Measurements from ENCODE around the gene C19orf12.

DNA sequence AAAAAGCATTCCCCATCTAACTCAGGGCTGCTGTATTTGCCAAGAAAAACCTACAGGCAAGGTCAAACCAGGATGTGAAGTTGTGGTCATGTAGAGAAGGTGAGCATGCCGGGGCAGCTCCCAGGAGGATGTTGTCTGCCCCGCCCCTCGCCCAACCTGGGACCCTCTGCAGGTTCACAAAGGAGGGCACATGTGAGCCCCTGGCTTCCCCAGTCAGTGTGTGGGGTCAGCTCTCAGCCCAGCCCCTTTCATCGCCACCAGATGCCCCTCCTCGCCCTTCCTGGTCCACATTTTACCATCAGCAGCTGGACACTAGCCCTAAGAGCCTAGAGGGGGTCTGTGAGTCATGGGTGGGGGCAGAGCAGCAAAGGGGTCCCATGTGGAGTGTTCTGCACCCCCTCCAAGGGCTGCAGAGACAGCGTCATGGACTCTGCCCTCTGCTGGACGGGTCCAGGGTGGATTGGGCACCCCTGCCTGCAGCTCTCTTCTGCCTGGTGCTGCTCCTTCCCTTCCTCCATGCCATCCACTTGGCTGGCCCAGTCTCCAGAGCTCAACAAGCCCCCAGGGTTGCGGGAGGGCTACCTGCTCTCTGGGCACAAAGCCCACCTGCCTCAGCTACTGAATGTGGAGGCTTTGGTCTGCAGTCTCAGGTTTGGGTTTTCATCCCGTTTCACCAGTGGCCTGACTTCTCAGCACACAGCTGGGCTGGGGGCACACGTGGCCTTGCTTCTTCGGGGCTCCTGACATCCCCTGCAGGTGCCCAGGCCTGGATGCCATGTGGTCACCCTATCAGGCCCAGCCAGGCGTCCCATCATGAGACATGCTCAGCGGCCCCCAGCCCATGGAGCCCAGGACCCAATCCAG, 46.1 kb downstream of the C19orf12 start:
- TF ChIP-seq POLR2AphosphoS5 (IDR thresholded peaks at IDR 0.05) (no peak), POLR2A (IDR thresholded peaks at IDR 0.05; ENCODE audit: low read depth) (no peak)
- TF ChIP-seq, protein P1, sequence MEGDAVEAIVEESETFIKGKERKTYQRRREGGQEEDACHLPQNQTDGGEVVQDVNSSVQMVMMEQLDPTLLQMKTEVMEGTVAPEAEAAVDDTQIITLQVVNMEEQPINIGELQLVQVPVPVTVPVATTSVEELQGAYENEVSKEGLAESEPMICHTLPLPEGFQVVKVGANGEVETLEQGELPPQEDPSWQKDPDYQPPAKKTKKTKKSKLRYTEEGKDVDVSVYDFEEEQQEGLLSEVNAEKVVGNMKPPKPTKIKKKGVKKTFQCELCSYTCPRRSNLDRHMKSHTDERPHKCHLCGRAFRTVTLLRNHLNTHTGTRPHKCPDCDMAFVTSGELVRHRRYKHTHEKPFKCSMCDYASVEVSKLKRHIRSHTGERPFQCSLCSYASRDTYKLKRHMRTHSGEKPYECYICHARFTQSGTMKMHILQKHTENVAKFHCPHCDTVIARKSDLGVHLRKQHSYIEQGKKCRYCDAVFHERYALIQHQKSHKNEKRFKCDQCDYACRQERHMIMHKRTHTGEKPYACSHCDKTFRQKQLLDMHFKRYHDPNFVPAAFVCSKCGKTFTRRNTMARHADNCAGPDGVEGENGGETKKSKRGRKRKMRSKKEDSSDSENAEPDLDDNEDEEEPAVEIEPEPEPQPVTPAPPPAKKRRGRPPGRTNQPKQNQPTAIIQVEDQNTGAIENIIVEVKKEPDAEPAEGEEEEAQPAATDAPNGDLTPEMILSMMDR (IDR thresholded peaks at IDR 0.05) = peak in 1 of 3 experiments; percentile 8

Measured in esophagus muscularis mucosa (tissue), 3 donors.